Measurements from ENCODE around the gene DCAF4L1.
A peak's percentile ranks its signal among the peaks of the same experiment; 100 is the strongest.

Gene DCAF4L1, protein sequence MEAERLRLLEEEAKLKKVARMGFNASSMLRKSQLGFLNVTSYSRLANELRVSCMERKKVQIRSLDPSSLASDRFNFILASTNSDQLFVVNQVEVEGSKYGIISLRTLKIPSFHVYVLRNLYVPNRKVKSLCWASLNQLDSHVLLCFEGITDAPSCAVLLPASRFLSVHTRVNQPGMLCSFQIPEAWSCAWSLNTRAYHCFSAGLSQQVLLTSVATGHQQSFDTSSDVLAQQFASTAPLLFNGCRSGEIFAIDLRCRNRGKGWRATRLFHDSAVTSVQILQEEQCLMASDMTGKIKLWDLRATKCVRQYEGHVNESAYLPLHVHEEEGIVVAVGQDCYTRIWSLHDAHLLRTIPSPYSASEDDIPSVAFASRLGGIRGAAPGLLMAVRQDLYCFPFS

DNA sequence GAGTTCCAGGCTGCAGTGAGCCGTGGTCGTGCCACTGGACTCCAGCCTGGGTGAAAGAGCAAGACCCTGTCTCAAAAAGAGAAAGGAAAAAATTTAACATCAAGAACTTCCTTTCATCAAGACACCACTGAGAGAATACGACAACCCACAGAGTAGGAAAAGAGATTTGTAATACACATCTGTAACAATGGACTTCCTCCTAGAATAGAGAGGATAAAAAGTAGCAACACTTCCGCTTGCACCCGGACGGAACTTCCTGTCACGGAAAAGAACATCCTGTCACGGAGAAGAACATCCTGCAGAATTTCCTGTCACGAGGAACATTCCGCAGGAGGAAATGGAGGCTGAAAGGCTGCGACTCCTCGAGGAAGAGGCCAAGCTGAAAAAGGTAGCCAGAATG is at the start of gene DCAF4L1:
TSS of gene DCAF4L1 (plus strand) at position 301 of the 400 bp plus-strand sequence. CDS start at position 338, 37 bp downstream.
- DNase-seq (ENCODE audit: low read depth) = no peak

GRCh38 chr4:41932988-41933387 is 48.6 kb upstream of the DCAF4L1 start:
- no peak for DNase-seq (ENCODE audit: low read depth)

- DNase-seq (ENCODE audit: low read depth) = no peak
Measured at GRCh38 chr4:41933997-41934503, 47.5 kb upstream of the DCAF4L1 start.

- no peak for DNase-seq (ENCODE audit: low read depth)
Measured at GRCh38 chr4:41934514-41934900, 47.0 kb upstream of the DCAF4L1 start.

DNA sequence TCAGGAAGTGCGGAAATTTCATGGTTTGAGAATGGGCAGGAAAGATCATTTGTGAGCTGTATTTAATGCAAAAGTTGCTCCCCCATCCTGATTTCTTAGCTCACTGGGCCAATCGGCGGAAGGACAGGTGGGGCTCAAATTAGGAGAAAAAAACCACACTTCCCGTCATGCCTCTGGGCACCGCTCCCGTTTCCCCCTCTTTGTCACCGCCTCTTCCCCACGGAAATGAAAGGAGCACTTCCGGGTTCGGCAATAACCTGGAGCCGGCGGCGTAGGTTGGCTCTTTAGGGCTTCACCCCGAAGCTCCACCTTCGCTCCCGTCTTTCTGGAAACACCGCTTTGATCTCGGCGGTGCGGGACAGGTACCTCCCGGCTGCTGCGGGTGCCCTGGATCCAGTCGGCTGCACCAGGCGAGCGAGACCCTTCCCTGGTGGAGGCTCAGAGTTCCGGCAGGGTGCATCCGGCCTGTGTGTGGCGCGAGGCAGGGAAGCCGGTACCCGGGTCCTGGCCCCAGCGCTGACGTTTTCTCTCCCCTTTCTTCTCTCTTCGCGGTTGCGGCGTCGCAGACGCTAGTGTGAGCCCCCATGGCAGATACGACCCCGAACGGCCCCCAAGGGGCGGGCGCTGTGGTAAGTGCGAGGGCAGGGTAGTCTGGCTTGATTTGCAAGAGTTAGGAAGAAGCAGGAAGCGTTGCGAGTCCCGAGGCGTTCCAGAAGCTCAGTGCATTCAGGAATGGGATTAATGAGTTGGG is 46.5 kb upstream of the DCAF4L1 start, which contains the start of gene TMEM33:
TSS of gene TMEM33 (plus strand) at position 529 of the 751 bp plus-strand sequence. CDS start at position 585, 56 bp downstream.
- peak; percentile 74 for DNase-seq (ENCODE audit: low read depth)

- DNase-seq (ENCODE audit: low read depth) = no peak
Measured at GRCh38 chr4:41935652-41936021, 45.9 kb upstream of the DCAF4L1 start.

GRCh38 chr4:41939016-41939626 is 42.4 kb upstream of the DCAF4L1 start:
- no peak for DNase-seq (ENCODE audit: low read depth)

DNA sequence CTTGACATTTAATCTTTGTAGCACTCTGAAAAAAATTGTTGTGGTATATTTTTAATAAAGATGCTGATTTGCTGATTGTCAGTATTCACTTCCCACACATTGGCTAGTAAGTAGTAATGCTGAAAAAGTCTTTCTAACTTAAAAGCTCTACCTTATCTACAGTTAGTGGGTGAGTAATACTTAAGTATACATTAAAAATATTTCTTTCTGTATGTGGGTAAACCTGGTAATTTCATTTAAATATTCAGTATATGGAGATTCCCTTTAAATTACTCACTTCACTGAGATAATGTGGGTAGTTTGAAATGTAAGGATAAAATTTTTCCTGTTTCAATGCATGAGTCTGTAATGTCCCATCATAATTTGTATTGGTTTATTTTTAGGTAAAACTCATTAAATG is 40.7 kb upstream of the DCAF4L1 start:
- DNase-seq (ENCODE audit: low read depth) = no peak

DNA sequence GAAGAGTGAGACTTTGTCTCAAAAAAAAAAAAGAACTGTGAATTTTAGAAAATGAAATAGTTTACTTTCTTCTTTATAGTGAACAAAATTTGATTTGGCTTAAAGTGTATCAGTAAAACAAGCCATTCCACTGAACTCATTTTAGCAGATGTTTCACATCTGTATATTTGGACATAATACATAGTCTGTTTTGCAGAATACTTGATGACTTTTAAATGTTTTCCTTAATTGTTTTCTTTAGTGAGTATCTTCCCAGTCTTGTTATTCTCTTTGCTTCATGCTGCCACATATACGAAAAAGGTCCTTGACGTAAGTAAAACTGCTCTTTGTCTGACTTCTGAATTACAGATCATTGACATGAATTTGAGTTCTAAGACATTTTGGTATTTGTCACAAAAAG is 38.0 kb upstream of the DCAF4L1 start:
- no peak for DNase-seq (ENCODE audit: low read depth)

GRCh38 chr4:41944089-41944488 is 37.5 kb upstream of the DCAF4L1 start:
- DNase-seq (ENCODE audit: low read depth) = no peak

- DNase-seq (ENCODE audit: low read depth) = no peak
Measured at GRCh38 chr4:41949531-41949930, 32.0 kb upstream of the DCAF4L1 start.

GRCh38 chr4:41957634-41958033 is 23.9 kb upstream of the DCAF4L1 start:
- DNase-seq (ENCODE audit: low read depth) = no peak

DNA sequence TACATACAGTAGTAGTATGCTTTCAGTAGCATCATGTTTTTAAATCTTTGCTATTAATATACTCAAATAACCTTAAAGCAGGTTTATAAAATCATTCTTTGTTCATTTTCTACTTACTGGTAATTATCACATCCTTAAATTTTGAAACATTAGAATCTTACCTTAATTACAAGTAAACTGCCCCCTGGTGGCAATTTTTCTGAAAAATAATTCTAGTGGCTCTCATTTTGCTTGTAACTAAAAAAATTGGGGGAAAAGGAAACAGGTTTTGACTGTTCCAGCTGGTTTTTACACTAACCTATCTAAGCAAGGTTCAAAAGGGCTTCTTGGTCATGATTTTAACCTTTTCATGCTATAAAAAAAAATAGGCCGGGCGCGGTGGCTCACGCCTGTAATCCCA is 18.5 kb upstream of the DCAF4L1 start:
- no peak for DNase-seq (ENCODE audit: low read depth)

- DNase-seq (ENCODE audit: low read depth) = no peak
Measured at GRCh38 chr4:41964401-41964800, 17.2 kb upstream of the DCAF4L1 start.

DNA sequence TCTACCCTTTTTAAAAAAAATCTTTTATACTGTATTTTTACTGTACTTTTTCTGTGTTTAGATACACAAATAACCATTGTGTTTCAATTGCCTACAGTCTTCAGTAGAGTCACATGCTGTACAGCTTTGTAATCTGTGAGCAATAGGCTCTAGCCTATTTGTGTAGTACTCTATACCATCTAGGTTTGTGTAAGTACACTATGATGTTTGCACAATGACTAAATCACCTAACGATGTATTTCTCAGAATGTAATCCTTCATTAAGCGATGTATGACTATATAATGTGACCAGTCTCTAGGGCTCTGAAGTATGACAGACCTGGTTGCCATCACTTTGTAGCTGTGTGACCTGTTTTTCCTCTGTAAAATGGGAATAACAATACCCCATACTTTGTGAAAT is 14.2 kb upstream of the DCAF4L1 start:
- no peak for DNase-seq (ENCODE audit: low read depth)

- no peak for DNase-seq (ENCODE audit: low read depth)
Measured at GRCh38 chr4:41969671-41970070, 11.9 kb upstream of the DCAF4L1 start.

DNA sequence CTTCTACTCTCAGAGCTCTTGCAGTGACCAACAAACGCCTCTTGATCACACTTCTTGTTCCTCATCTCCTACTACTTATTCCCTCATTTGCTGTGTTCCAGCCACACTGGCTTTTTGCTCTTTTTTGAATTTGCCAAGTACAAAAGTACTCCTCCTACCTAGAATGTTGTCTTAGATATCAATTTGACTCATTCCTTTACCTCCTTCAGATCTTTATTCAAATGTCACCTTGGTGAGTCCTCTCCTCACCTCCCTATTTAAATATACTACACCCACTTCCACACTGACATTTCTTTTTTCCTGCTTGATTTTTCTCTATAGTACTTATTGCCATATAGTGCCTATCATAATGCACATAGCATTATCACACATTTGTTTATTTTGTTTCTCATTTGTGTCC is 6.2 kb upstream of the DCAF4L1 start:
- DNase-seq (ENCODE audit: low read depth) = no peak

GRCh38 chr4:41976775-41977516 is 4.6 kb upstream of the DCAF4L1 start:
- DNase-seq (ENCODE audit: low read depth) = no peak

- DNase-seq (ENCODE audit: low read depth) = no peak
Measured at GRCh38 chr4:41977709-41978108, 3.8 kb upstream of the DCAF4L1 start.

DNA sequence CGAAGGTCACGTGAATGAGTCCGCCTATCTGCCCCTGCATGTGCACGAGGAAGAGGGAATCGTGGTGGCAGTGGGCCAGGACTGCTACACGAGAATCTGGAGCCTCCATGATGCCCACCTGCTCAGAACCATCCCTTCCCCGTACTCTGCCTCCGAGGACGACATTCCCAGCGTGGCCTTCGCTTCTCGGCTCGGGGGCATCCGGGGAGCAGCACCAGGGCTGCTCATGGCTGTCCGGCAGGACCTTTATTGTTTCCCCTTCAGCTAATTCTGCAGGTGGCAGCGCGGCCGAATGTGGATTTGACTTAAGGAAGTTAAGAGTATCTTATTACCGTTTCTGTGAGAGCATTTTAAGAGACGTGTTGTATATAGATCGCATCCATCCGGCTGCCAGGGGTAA is 1.2 kb downstream of the DCAF4L1 start:
- DNase-seq (ENCODE audit: low read depth) = no peak

- DNase-seq (ENCODE audit: low read depth) = no peak
Measured at GRCh38 chr4:41985151-41985550, 3.6 kb downstream of the DCAF4L1 start.

- DNase-seq (ENCODE audit: low read depth) = no peak
Measured at GRCh38 chr4:41989994-41990364, 8.4 kb downstream of the DCAF4L1 start.

All from GM04504 (cell line).